HepG2 (cell line): ENCODE measurements around the gene FCER1G. TPM values are rescaled to one million over a fixed set of nuclear protein-coding genes. Genes with fewer than 3 reads are reported as not detected.
A peak's percentile ranks its signal among the peaks of the same experiment; 100 is the strongest.

Experiments used
- CCAR2 ChIP-seq: fragments of 200-400 bp; formaldehyde crosslinking; optimal IDR thresholded peaks from 2 replicates; pipeline ENCODE3; 2018; ENCODE audit warnings: low read depth, mild to moderate bottlenecking, low read length, moderate library complexity
- CENPT ChIP-seq: sonication (generic); formaldehyde crosslinking; IDR thresholded peaks from 2 replicates; pipeline ENCODE4 v1.8.0; 2022; ENCODE audit warnings: low read depth, mild to moderate bottlenecking, moderate library complexity, missing genetic modification reagents
- DPF2 ChIP-seq: sonication (generic); formaldehyde crosslinking; IDR thresholded peaks from 2 replicates; pipeline ENCODE4 v1.4.0; 2020; ENCODE audit warnings: mild to moderate bottlenecking, low read depth, missing genetic modification reagents, borderline replicate concordance
- KMT2A ChIP-seq: sonication (generic); formaldehyde crosslinking; IDR thresholded peaks from 2 replicates; pipeline ENCODE4 v1.4.0; 2020; ENCODE audit warnings: missing genetic modification reagents
- PRDM4 ChIP-seq: sonication (generic); formaldehyde crosslinking; IDR thresholded peaks from 2 replicates; pipeline ENCODE4 v1.9.0; 2021; ENCODE audit warnings: missing genetic modification reagents, borderline replicate concordance
- SP1 ChIP-seq, 2 experiments: fragments of 450-650 bp in 1 of 2; sonication (generic) in 1 of 2; formaldehyde crosslinking in 1 of 2; IDR thresholded peaks; 2 replicates each; pipeline versions ENCODE4 v1.4.0 to v1.6.1; 2016 to 2020; ENCODE audit warnings: missing genetic modification reagents in 1 of 2
- SRSF4 ChIP-seq: fragments of 200-400 bp; formaldehyde crosslinking; IDR thresholded peaks from one replicate; pipeline ENCODE4 v1.6.1; 2018; ENCODE audit warnings: mild to moderate bottlenecking, low read depth, low read length, moderate library complexity; ENCODE audit not compliant: poor library complexity, severe bottlenecking
- ZUFSP ChIP-seq: sonication (generic); formaldehyde crosslinking; IDR thresholded peaks from 2 replicates; pipeline ENCODE4 v1.9.0; 2021; ENCODE audit warnings: missing genetic modification reagents, mild to moderate bottlenecking, borderline replicate concordance
- polyA plus RNA-seq, 8 experiments: library from polyadenylated mRNA; depleted of rRNA in 3 of 8; stranded (reverse) in 7 of 8; unstranded in 1 of 8; fragments of >200 nt; fragmentation: Illumina TruSeq in 4 of 8; extraction: Trizol in 4 of 8; gene quantifications; 2 replicates each; pipeline versions ENCODE4 v1.2.1 to v1.2.3, GENCODE V29; 2011 to 2016; ENCODE audit warnings: low read depth in 4 of 8, missing spikeins in 1 of 8, mixed read lengths in 1 of 8; ENCODE audit not compliant: insufficient read depth in 1 of 8
- total RNA-seq, 5 experiments: library from RNA; depleted of rRNA; stranded (reverse); fragments of >200 nt; fragmentation: Illumina TruSeq; extraction: Trizol; gene quantifications; 2 replicates each; pipeline ENCODE4 v1.2.3, GENCODE V29; 2016; ENCODE audit warnings: low read depth in 1 of 5
- TF ChIP-seq, protein P1 (sequence below): sonication (generic); formaldehyde crosslinking; IDR thresholded peaks from 2 replicates; pipeline ENCODE4 v1.4.0; 2020; ENCODE audit warnings: mild to moderate bottlenecking, missing genetic modification reagents
- TF ChIP-seq, protein P2 (sequence below): sonication (generic); formaldehyde crosslinking; IDR thresholded peaks from 2 replicates; pipeline ENCODE4 v1.5.0; 2020; ENCODE audit warnings: missing genetic modification reagents
- TF ChIP-seq, protein P3 (sequence below): sonication (generic); formaldehyde crosslinking; IDR thresholded peaks from 2 replicates; pipeline ENCODE4 v1.8.0; 2022; ENCODE audit warnings: mild to moderate bottlenecking, missing genetic modification reagents, moderate library complexity
- TF ChIP-seq, protein P4 (sequence below): sonication (generic); formaldehyde crosslinking; IDR thresholded peaks from 2 replicates; pipeline ENCODE4 v1.5.1; 2020; ENCODE audit warnings: missing genetic modification reagents, mild to moderate bottlenecking, borderline replicate concordance

Gene FCER1G
- total and polyA plus RNA-seq, 2 of the 13 experiments (the other 11 are each of a cell fraction or from before 2014, with no cell fraction given): 1.3 to 6.4 TPM

- TF ChIP-seq, protein P1, sequence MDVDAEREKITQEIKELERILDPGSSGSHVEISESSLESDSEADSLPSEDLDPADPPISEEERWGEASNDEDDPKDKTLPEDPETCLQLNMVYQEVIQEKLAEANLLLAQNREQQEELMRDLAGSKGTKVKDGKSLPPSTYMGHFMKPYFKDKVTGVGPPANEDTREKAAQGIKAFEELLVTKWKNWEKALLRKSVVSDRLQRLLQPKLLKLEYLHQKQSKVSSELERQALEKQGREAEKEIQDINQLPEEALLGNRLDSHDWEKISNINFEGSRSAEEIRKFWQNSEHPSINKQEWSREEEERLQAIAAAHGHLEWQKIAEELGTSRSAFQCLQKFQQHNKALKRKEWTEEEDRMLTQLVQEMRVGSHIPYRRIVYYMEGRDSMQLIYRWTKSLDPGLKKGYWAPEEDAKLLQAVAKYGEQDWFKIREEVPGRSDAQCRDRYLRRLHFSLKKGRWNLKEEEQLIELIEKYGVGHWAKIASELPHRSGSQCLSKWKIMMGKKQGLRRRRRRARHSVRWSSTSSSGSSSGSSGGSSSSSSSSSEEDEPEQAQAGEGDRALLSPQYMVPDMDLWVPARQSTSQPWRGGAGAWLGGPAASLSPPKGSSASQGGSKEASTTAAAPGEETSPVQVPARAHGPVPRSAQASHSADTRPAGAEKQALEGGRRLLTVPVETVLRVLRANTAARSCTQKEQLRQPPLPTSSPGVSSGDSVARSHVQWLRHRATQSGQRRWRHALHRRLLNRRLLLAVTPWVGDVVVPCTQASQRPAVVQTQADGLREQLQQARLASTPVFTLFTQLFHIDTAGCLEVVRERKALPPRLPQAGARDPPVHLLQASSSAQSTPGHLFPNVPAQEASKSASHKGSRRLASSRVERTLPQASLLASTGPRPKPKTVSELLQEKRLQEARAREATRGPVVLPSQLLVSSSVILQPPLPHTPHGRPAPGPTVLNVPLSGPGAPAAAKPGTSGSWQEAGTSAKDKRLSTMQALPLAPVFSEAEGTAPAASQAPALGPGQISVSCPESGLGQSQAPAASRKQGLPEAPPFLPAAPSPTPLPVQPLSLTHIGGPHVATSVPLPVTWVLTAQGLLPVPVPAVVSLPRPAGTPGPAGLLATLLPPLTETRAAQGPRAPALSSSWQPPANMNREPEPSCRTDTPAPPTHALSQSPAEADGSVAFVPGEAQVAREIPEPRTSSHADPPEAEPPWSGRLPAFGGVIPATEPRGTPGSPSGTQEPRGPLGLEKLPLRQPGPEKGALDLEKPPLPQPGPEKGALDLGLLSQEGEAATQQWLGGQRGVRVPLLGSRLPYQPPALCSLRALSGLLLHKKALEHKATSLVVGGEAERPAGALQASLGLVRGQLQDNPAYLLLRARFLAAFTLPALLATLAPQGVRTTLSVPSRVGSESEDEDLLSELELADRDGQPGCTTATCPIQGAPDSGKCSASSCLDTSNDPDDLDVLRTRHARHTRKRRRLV (CRISPR knock-in tag): no peak
- TF ChIP-seq, protein P2, sequence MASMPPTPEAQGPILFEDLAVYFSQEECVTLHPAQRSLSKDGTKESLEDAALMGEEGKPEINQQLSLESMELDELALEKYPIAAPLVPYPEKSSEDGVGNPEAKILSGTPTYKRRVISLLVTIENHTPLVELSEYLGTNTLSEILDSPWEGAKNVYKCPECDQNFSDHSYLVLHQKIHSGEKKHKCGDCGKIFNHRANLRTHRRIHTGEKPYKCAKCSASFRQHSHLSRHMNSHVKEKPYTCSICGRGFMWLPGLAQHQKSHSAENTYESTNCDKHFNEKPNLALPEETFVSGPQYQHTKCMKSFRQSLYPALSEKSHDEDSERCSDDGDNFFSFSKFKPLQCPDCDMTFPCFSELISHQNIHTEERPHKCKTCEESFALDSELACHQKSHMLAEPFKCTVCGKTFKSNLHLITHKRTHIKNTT (CRISPR knock-in tag): no peak
- TF ChIP-seq KMT2A (CRISPR knock-in tag) (no peak), ZUFSP (CRISPR knock-in tag) (no peak), SRSF4 (no peak), DPF2 (peak; percentile 65; the same call in 1 of the 2 replicates), CENPT (CRISPR knock-in tag) (no peak), CCAR2 (peak; percentile 51), SP1 (IDR thresholded peaks at IDR 0.05) (no peak), SP1 (CRISPR knock-in tag; IDR thresholded peaks at IDR 0.05) (no peak), PRDM4 (CRISPR knock-in tag) (no peak)
- TF ChIP-seq, protein P3, sequence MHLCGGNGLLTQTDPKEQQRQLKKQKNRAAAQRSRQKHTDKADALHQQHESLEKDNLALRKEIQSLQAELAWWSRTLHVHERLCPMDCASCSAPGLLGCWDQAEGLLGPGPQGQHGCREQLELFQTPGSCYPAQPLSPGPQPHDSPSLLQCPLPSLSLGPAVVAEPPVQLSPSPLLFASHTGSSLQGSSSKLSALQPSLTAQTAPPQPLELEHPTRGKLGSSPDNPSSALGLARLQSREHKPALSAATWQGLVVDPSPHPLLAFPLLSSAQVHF (CRISPR knock-in tag): no peak
- TF ChIP-seq, protein P4, sequence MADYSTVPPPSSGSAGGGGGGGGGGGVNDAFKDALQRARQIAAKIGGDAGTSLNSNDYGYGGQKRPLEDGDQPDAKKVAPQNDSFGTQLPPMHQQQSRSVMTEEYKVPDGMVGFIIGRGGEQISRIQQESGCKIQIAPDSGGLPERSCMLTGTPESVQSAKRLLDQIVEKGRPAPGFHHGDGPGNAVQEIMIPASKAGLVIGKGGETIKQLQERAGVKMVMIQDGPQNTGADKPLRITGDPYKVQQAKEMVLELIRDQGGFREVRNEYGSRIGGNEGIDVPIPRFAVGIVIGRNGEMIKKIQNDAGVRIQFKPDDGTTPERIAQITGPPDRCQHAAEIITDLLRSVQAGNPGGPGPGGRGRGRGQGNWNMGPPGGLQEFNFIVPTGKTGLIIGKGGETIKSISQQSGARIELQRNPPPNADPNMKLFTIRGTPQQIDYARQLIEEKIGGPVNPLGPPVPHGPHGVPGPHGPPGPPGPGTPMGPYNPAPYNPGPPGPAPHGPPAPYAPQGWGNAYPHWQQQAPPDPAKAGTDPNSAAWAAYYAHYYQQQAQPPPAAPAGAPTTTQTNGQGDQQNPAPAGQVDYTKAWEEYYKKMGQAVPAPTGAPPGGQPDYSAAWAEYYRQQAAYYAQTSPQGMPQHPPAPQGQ (CRISPR knock-in tag): no peak
Measured at GRCh38 chr1:161223805-161224694, 9.0 kb downstream of the FCER1G start (continued).
